ENCODE data around the gene TFPI2. TPM values are rescaled to one million over a fixed set of nuclear protein-coding genes. Genes with fewer than 3 reads are reported as not detected.

Gene TFPI2
- total RNA-seq, 1 experiment from 2014 or later: 4.4 TPM

- H3T11ph ChIP-seq (ENCODE audit: low read length): no peak overlapping the region
- no peak overlapping the region for H3K23ac ChIP-seq (ENCODE audit: insufficient read length, low read depth, low read length)
- no peaks in the 10 kb centered on the region for H4K20me1 ChIP-seq (ENCODE audit: control insufficient read depth, insufficient read depth, insufficient read length)
- H3K56ac ChIP-seq (ENCODE audit: insufficient read length, low read depth, low read length): no peak overlapping the region
- H4K5ac ChIP-seq (ENCODE audit: insufficient read length, low read depth, low read length): no peak overlapping the region
- DNase-seq: no peak
- no peak overlapping the region for H2BK20ac ChIP-seq (ENCODE audit: low read depth, low read length, poor library complexity, severe bottlenecking)
- H3K79me1 ChIP-seq (ENCODE audit: insufficient read depth, low read depth, low read length, poor library complexity, severe bottlenecking): no peaks in the 10 kb centered on the region
- Mint-ChIP-seq H3K27me3 (ENCODE audit: low read depth) (no peaks in the 10 kb centered on the region), H3K4me3 (no peak overlapping the region), H3K27ac (peak overlapping the region in 1 of 3 experiments; percentile 4; a peak in 1 of 7 replicates), H3K4me1 (peaks cover 9 to 18% of the 10 kb centered on the region in 2 experiments), H3K9me3 (no peaks in the 10 kb centered on the region), H3K36me3 (ENCODE audit: insufficient read depth in 1 of 3, low read depth in 3 of 3) (no peaks in the 10 kb centered on the region)
- no peak overlapping the region for H2AFZ ChIP-seq (ENCODE audit: low read length)
- H3K79me2 ChIP-seq (ENCODE audit: insufficient read depth, low read length): no peaks in the 10 kb centered on the region
- H3K4ac ChIP-seq (ENCODE audit: low read depth, low read length): no peak overlapping the region
- no peak for TF ChIP-seq CTCF (conservative IDR thresholded peaks at IDR 0.05)
- H2BK12ac ChIP-seq (ENCODE audit: insufficient read length, low read depth, low read length): no peak overlapping the region
- H4K8ac ChIP-seq (replicated peaks; ENCODE audit: insufficient read length, low read depth, low read length): no peak overlapping the region
- H2BK120ac ChIP-seq (ENCODE audit: low read depth, low read length, poor library complexity, severe bottlenecking): no peak overlapping the region
- no peak overlapping the region for H2AK5ac ChIP-seq (ENCODE audit: insufficient read length, low read length)
- no peaks in the 10 kb centered on the region for H3K27me3 ChIP-seq (ENCODE audit: insufficient read depth, low read length)
- no peak overlapping the region for H3K9ac ChIP-seq (ENCODE audit: extremely low read depth, insufficient read length, low read length)
- no peak overlapping the region for H4K91ac ChIP-seq (ENCODE audit: insufficient read length, low read depth, low read length)
- no peaks in the 10 kb centered on the region for H3K23me2 ChIP-seq (ENCODE audit: insufficient read length, low read depth, low read length, poor library complexity, severe bottlenecking)
- no peaks in the 10 kb centered on the region for H3K4me1 ChIP-seq (ENCODE audit: insufficient read depth, low read length)
- no peak overlapping the region for H3K14ac ChIP-seq (ENCODE audit: insufficient read depth, low read length)
- no peak overlapping the region for H3K4me2 ChIP-seq (ENCODE audit: insufficient read depth, insufficient read length, low read length)
- no peak overlapping the region for H3K27ac ChIP-seq (ENCODE audit: insufficient read length, low read depth, low read length)
- H2BK15ac ChIP-seq (ENCODE audit: low read depth, low read length): no peak overlapping the region
- no peaks in the 10 kb centered on the region for H3K9me3 ChIP-seq (ENCODE audit: control insufficient read depth, low read depth, low read length)
- no CpG with 5 or more reads among the region's 3 CpGs for WGBS (ENCODE audit: extremely low coverage, insufficient read length, low lambda C conversion rate)
- no peak overlapping the region for H2BK5ac ChIP-seq (ENCODE audit: insufficient read length, low read length)
- H3K18ac ChIP-seq (ENCODE audit: insufficient read length, low read depth, low read length): no peak overlapping the region
Observed at GRCh38 chr7:93837245-93837644, 53.3 kb downstream of the TFPI2 start.
